WTC11 (cell line): ENCODE results near the gene WDR47. TPM values are rescaled to one million over a fixed set of nuclear protein-coding genes. Genes with fewer than 3 reads are reported as not detected.

Source experiments
- ATAC-seq: fragments of 200-7000 bp; cut with Tn5 transposase; 2 replicates; pipeline ENCODE4 v1.10.0; 2021; ENCODE audit warnings: mild to moderate bottlenecking, moderate library complexity
- CTCF ChIA-PET: fragments of 300-600 bp; sonication (Branson Sonifier 250); formaldehyde crosslinking; loops from one replicate; lab custom pipeline; 2021; ENCODE audit warnings: antibody characterized with exemption; lab: Charles Lee
- POLR2A ChIA-PET: fragments of 350-600 bp; sonication (Branson Sonifier 250); formaldehyde crosslinking; loops from one replicate; lab custom pipeline; 2021; ENCODE audit warnings: antibody characterized with exemption; lab: Charles Lee
- DNase-seq: peaks from one replicate; pipeline ENCODE4 v3.0.0; 2021; ENCODE audit warnings: low spot score
- H3K27ac Mint-ChIP-seq: 2 replicates; pipeline ENCODE4 v1.8.0; 2021; ENCODE audit warnings: mixed read lengths
- H3K27me3 Mint-ChIP-seq: 2 replicates; pipeline ENCODE4 v1.8.0; 2021; ENCODE audit warnings: low read depth, mild to moderate bottlenecking, moderate library complexity, mixed read lengths
- H3K36me3 Mint-ChIP-seq: 2 replicates; pipeline ENCODE4 v1.8.0; 2021; ENCODE audit warnings: mixed read lengths
- H3K4me1 Mint-ChIP-seq: 2 replicates; pipeline ENCODE4 v1.8.0; 2022; ENCODE audit warnings: mixed read lengths
- H3K4me3 Mint-ChIP-seq: 2 replicates; pipeline ENCODE4 v1.8.0; 2021; ENCODE audit warnings: mild to moderate bottlenecking, moderate library complexity, mixed read lengths
- H3K9me3 Mint-ChIP-seq: 2 replicates; pipeline ENCODE4 v1.8.0; 2021; ENCODE audit warnings: mixed read lengths
- ATF1 ChIP-seq: sonication (generic); formaldehyde crosslinking; IDR thresholded peaks from 2 replicates; pipeline ENCODE4 v1.8.1; 2023; ENCODE audit warnings: mild to moderate bottlenecking, moderate library complexity, missing genetic modification reagents
- CREM ChIP-seq: sonication (generic); formaldehyde crosslinking; IDR thresholded peaks from 2 replicates; pipeline ENCODE4 v1.8.1; 2022; ENCODE audit warnings: mild to moderate bottlenecking, missing genetic modification reagents, moderate library complexity
- E2F1 ChIP-seq: sonication (generic); formaldehyde crosslinking; IDR thresholded peaks from 2 replicates; pipeline ENCODE4 v1.8.0; 2022; ENCODE audit warnings: mild to moderate bottlenecking, missing genetic modification reagents
- ELF4 ChIP-seq: sonication (generic); formaldehyde crosslinking; IDR thresholded peaks from 2 replicates; pipeline ENCODE4 v1.8.1; 2022; ENCODE audit warnings: low read depth, mild to moderate bottlenecking, moderate library complexity, missing genetic modification reagents
- ETV6 ChIP-seq: sonication (generic); formaldehyde crosslinking; IDR thresholded peaks from 2 replicates; pipeline ENCODE4 v1.8.1; 2022; ENCODE audit warnings: mild to moderate bottlenecking, missing genetic modification reagents
- FOXK1 ChIP-seq: sonication (generic); formaldehyde crosslinking; IDR thresholded peaks from 2 replicates; pipeline ENCODE4 v1.8.0; 2022; ENCODE audit warnings: mild to moderate bottlenecking, moderate library complexity, missing genetic modification reagents
- HMGA2 ChIP-seq: fragments of 250-450 bp; sonication (Bioruptor Pico); IDR thresholded peaks from 2 replicates; pipeline ENCODE4 v1.4.0; 2021; ENCODE audit warnings: mild to moderate bottlenecking, moderate library complexity
- HMGXB4 ChIP-seq: sonication (generic); formaldehyde crosslinking; IDR thresholded peaks from 2 replicates; pipeline ENCODE4 v1.8.1; 2023; ENCODE audit warnings: mild to moderate bottlenecking, moderate library complexity, missing genetic modification reagents
- MYBL2 ChIP-seq: sonication (generic); formaldehyde crosslinking; IDR thresholded peaks from 2 replicates; pipeline ENCODE4 v1.8.1; 2023; ENCODE audit warnings: mild to moderate bottlenecking, moderate library complexity, missing genetic modification reagents
- NFATC4 ChIP-seq: fragments of 250-450 bp; sonication (Bioruptor Pico); IDR thresholded peaks from 2 replicates; pipeline ENCODE4 v1.9.0; 2021; ENCODE audit warnings: mild to moderate bottlenecking
- NFE2L1 ChIP-seq: sonication (generic); formaldehyde crosslinking; IDR thresholded peaks from 2 replicates; pipeline ENCODE4 v1.8.1; 2023; ENCODE audit warnings: missing genetic modification reagents
- NR2C2 ChIP-seq: sonication (generic); formaldehyde crosslinking; IDR thresholded peaks from 2 replicates; pipeline ENCODE4 v1.8.0; 2022; ENCODE audit warnings: mild to moderate bottlenecking, missing genetic modification reagents
- NR3C1 ChIP-seq: sonication (generic); formaldehyde crosslinking; conservative IDR thresholded peaks from 2 replicates; pipeline ENCODE4 v1.8.1; 2023; ENCODE audit warnings: low read depth, mild to moderate bottlenecking, missing genetic modification reagents
- RELA ChIP-seq: sonication (generic); formaldehyde crosslinking; IDR thresholded peaks from 2 replicates; pipeline ENCODE4 v1.8.1; 2022; ENCODE audit warnings: missing genetic modification reagents, mild to moderate bottlenecking, borderline replicate concordance
- TCF7 ChIP-seq: sonication (generic); formaldehyde crosslinking; IDR thresholded peaks from 2 replicates; pipeline ENCODE4 v1.8.0; 2022; ENCODE audit warnings: mild to moderate bottlenecking, low read depth, missing genetic modification reagents, moderate library complexity
- ZBTB21 ChIP-seq: sonication (generic); formaldehyde crosslinking; IDR thresholded peaks from 2 replicates; pipeline ENCODE4 v1.8.1; 2023; ENCODE audit warnings: mild to moderate bottlenecking, missing genetic modification reagents, borderline replicate concordance
- ZNF219 ChIP-seq: sonication (generic); formaldehyde crosslinking; IDR thresholded peaks from 2 replicates; pipeline ENCODE4 v1.8.0; 2023; ENCODE audit warnings: missing genetic modification reagents, mild to moderate bottlenecking, borderline replicate concordance
- ZNF263 ChIP-seq: sonication (generic); formaldehyde crosslinking; IDR thresholded peaks from 2 replicates; pipeline ENCODE4 v1.8.1; 2022; ENCODE audit warnings: low read depth, mild to moderate bottlenecking, moderate library complexity, missing genetic modification reagents
- ZNF416 ChIP-seq: fragments of 250-450 bp; sonication (Bioruptor Pico); IDR thresholded peaks from 2 replicates; pipeline ENCODE4 v1.9.0; 2021; ENCODE audit warnings: mild to moderate bottlenecking, inconsistent platforms
- ZNF423 ChIP-seq: fragments of 250-450 bp; sonication (Bioruptor Pico); IDR thresholded peaks from 2 replicates; pipeline ENCODE4 v2.1.2; 2022; ENCODE audit warnings: mild to moderate bottlenecking, moderate library complexity
- ZNF512 ChIP-seq: sonication (generic); formaldehyde crosslinking; IDR thresholded peaks from 2 replicates; pipeline ENCODE4 v1.8.1; 2022; ENCODE audit warnings: missing genetic modification reagents, borderline replicate concordance
- total RNA-seq: library from RNA; stranded (reverse); gene quantifications from 3 replicates; pipeline ENCODE4 v1.2.3, GENCODE V29; 2021
- TF ChIP-seq, protein P1 (sequence below): sonication (generic); formaldehyde crosslinking; conservative IDR thresholded peaks from 2 replicates; pipeline ENCODE4 v1.8.1; 2022; ENCODE audit warnings: mild to moderate bottlenecking, missing genetic modification reagents
- TF ChIP-seq, protein P2 (sequence below): fragments of 250-450 bp; sonication (Bioruptor Pico); IDR thresholded peaks from 2 replicates; pipeline ENCODE4 v1.9.0; 2021; ENCODE audit warnings: moderate library complexity, mild to moderate bottlenecking, inconsistent platforms, borderline replicate concordance
- TF ChIP-seq, protein P3 (sequence below): sonication (generic); formaldehyde crosslinking; IDR thresholded peaks from 2 replicates; pipeline ENCODE4 v1.8.1; 2023; ENCODE audit warnings: mild to moderate bottlenecking, missing genetic modification reagents, borderline replicate concordance
- TF ChIP-seq, protein P4 (sequence below): fragments of 200-600 bp; IDR thresholded peaks from 2 replicates; pipeline ENCODE4 v1.8.0; 2022; ENCODE audit warnings: antibody characterized with exemption

The WDR47 gene
- total RNA-seq, 1 experiment from 2014 or later: 7.0 TPM

DNA sequence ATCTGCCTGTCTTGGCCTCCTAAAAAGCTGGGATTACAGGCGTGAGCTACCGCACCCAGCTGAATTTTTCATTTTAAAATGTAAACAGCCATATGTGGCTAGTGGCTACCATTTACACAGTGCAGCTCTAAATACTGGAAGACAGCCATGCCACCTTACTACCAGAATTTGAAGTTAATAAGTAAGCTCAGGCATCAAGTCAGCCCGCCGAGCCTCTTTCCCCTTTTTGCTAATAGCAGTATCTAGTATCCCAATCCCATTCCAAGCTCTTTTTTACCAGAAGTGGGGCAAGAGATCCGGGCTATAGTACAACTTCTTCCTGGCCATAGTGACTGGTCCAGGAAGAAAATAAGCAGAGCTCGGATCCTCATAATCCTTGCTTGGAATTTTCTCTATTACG is 18.8 kb upstream of the WDR47 start:
- ChIA-PET POLR2A (interaction anchor here (1.2 kb wide), 1 partner anchor 19 kb away, joined by 4 read pairs; the partner anchor contains the start of gene WDR47), CTCF (interaction anchor here (0.6 to 1.3 kb wide), 2 partner anchors 15 to 418 kb away, joined by 4 read pairs; partner anchors contain the start of gene TAF13)
- no peak for TF ChIP-seq ZNF512 (CRISPR knock-in tag)
- TF ChIP-seq, protein P1, sequence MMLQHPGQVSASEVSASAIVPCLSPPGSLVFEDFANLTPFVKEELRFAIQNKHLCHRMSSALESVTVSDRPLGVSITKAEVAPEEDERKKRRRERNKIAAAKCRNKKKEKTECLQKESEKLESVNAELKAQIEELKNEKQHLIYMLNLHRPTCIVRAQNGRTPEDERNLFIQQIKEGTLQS (CRISPR knock-in tag): no peak
- TF ChIP-seq, protein P2, sequence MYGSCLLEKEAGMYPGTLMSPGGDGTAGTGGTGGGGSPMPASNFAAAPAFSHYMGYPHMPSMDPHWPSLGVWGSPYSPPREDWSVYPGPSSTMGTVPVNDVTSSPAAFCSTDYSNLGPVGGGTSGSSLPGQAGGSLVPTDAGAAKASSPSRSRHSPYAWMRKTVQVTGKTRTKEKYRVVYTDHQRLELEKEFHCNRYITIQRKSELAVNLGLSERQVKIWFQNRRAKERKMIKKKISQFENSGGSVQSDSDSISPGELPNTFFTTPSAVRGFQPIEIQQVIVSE (CRISPR knock-in tag): no peak
- no peak for TF ChIP-seq NFATC4 (CRISPR knock-in tag)
- no peak for TF ChIP-seq ELF4 (CRISPR knock-in tag)
- TF ChIP-seq MYBL2 (CRISPR knock-in tag): no peak
- TF ChIP-seq, protein P3, sequence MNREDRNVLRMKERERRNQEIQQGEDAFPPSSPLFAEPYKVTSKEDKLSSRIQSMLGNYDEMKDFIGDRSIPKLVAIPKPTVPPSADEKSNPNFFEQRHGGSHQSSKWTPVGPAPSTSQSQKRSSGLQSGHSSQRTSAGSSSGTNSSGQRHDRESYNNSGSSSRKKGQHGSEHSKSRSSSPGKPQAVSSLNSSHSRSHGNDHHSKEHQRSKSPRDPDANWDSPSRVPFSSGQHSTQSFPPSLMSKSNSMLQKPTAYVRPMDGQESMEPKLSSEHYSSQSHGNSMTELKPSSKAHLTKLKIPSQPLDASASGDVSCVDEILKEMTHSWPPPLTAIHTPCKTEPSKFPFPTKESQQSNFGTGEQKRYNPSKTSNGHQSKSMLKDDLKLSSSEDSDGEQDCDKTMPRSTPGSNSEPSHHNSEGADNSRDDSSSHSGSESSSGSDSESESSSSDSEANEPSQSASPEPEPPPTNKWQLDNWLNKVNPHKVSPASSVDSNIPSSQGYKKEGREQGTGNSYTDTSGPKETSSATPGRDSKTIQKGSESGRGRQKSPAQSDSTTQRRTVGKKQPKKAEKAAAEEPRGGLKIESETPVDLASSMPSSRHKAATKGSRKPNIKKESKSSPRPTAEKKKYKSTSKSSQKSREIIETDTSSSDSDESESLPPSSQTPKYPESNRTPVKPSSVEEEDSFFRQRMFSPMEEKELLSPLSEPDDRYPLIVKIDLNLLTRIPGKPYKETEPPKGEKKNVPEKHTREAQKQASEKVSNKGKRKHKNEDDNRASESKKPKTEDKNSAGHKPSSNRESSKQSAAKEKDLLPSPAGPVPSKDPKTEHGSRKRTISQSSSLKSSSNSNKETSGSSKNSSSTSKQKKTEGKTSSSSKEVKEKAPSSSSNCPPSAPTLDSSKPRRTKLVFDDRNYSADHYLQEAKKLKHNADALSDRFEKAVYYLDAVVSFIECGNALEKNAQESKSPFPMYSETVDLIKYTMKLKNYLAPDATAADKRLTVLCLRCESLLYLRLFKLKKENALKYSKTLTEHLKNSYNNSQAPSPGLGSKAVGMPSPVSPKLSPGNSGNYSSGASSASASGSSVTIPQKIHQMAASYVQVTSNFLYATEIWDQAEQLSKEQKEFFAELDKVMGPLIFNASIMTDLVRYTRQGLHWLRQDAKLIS (CRISPR knock-in tag): no peak
- TF ChIP-seq E2F1 (CRISPR knock-in tag): no peak
- TF ChIP-seq CREM (CRISPR knock-in tag): no peak
- no peak for TF ChIP-seq NFE2L1
- no peak for TF ChIP-seq ZNF219
- no peak for TF ChIP-seq FOXK1 (CRISPR knock-in tag)
- no peak for TF ChIP-seq NR3C1 (CRISPR knock-in tag)
- no peak for TF ChIP-seq RELA (CRISPR knock-in tag)
- TF ChIP-seq ATF1 (CRISPR knock-in tag): no peak
- TF ChIP-seq, protein P4, sequence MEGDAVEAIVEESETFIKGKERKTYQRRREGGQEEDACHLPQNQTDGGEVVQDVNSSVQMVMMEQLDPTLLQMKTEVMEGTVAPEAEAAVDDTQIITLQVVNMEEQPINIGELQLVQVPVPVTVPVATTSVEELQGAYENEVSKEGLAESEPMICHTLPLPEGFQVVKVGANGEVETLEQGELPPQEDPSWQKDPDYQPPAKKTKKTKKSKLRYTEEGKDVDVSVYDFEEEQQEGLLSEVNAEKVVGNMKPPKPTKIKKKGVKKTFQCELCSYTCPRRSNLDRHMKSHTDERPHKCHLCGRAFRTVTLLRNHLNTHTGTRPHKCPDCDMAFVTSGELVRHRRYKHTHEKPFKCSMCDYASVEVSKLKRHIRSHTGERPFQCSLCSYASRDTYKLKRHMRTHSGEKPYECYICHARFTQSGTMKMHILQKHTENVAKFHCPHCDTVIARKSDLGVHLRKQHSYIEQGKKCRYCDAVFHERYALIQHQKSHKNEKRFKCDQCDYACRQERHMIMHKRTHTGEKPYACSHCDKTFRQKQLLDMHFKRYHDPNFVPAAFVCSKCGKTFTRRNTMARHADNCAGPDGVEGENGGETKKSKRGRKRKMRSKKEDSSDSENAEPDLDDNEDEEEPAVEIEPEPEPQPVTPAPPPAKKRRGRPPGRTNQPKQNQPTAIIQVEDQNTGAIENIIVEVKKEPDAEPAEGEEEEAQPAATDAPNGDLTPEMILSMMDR: no peak
- Mint-ChIP-seq H3K36me3 (peaks cover 23% of the 10 kb centered on the region), H3K9me3 (no peaks in the 10 kb centered on the region), H3K27me3 (no peaks in the 10 kb centered on the region), H3K4me3 (no peak overlapping the region), H3K27ac (peak overlapping the region; percentile 15; the same call in 1 of the 2 replicates), H3K4me1 (no peaks in the 10 kb centered on the region)
- DNase-seq: no peak
- ATAC-seq: no peak

GRCh38 chr1:109059026-109059425 is 17.1 kb upstream of the WDR47 start:
- ATAC-seq (no peak), DNase-seq (no peak)
- POLR2A ChIA-PET: no interaction called here
- CTCF ChIA-PET: interaction anchor here (0.7 to 1.1 kb wide), 2 partner anchors 10 to 17 kb away, joined by 3 read pairs; partner anchors contain the start of gene TAF13
- peaks cover 12% of the 10 kb centered on the region for H3K36me3 Mint-ChIP-seq
- no peaks in the 10 kb centered on the region for H3K4me1 Mint-ChIP-seq
- H3K27ac Mint-ChIP-seq: no peak overlapping the region
- no peaks in the 10 kb centered on the region for H3K27me3 Mint-ChIP-seq
- no peak overlapping the region for H3K4me3 Mint-ChIP-seq
- H3K9me3 Mint-ChIP-seq: no peaks in the 10 kb centered on the region
- TF ChIP-seq TCF7: no peak
- TF ChIP-seq ELF4 (CRISPR knock-in tag): no peak
- no peak for TF ChIP-seq ETV6 (CRISPR knock-in tag)
- no peak for TF ChIP-seq MYBL2 (CRISPR knock-in tag)
- no peak for TF ChIP-seq ZNF423 (CRISPR knock-in tag)
- no peak for TF ChIP-seq ZBTB21 (CRISPR knock-in tag)
- no peak for TF ChIP-seq ZNF416 (CRISPR knock-in tag)
- no peak for TF ChIP-seq ZNF263 (CRISPR knock-in tag)
- TF ChIP-seq, protein P1 (CRISPR knock-in tag): no peak
- no peak for TF ChIP-seq HMGA2 (CRISPR knock-in tag)
- no peak for TF ChIP-seq NR2C2
- TF ChIP-seq HMGXB4 (CRISPR knock-in tag): no peak
